Measurements from ENCODE around the gene TARS2.

- TF ChIP-seq NR2C1 (IDR thresholded peaks at IDR 0.05) (no peak), CREB1 (IDR thresholded peaks at IDR 0.05; ENCODE audit: low read depth) (no peak), PBX3 (IDR thresholded peaks at IDR 0.05; ENCODE audit: insufficient replicate concordance, low read depth, low read length) (no peak), GABPA (IDR thresholded peaks at IDR 0.05; ENCODE audit: low read depth) (no peak), FOS (IDR thresholded peaks at IDR 0.05; ENCODE audit: borderline replicate concordance, extremely low read depth, insufficient read length) (no peak), FOXM1 (IDR thresholded peaks at IDR 0.05; ENCODE audit: low read depth, low read length) (no peak)
- TF ChIP-seq, protein P1, sequence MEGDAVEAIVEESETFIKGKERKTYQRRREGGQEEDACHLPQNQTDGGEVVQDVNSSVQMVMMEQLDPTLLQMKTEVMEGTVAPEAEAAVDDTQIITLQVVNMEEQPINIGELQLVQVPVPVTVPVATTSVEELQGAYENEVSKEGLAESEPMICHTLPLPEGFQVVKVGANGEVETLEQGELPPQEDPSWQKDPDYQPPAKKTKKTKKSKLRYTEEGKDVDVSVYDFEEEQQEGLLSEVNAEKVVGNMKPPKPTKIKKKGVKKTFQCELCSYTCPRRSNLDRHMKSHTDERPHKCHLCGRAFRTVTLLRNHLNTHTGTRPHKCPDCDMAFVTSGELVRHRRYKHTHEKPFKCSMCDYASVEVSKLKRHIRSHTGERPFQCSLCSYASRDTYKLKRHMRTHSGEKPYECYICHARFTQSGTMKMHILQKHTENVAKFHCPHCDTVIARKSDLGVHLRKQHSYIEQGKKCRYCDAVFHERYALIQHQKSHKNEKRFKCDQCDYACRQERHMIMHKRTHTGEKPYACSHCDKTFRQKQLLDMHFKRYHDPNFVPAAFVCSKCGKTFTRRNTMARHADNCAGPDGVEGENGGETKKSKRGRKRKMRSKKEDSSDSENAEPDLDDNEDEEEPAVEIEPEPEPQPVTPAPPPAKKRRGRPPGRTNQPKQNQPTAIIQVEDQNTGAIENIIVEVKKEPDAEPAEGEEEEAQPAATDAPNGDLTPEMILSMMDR (IDR thresholded peaks at IDR 0.05 in 2 of 3, conservative IDR thresholded peaks at IDR 0.05 in 1 of 3; ENCODE audit: control insufficient read depth in 2 of 3, extremely low read depth in 1 of 3, insufficient read depth in 1 of 3, low read depth in 3 of 3, low read length in 3 of 3): no peak
- TF ChIP-seq, protein P2, sequence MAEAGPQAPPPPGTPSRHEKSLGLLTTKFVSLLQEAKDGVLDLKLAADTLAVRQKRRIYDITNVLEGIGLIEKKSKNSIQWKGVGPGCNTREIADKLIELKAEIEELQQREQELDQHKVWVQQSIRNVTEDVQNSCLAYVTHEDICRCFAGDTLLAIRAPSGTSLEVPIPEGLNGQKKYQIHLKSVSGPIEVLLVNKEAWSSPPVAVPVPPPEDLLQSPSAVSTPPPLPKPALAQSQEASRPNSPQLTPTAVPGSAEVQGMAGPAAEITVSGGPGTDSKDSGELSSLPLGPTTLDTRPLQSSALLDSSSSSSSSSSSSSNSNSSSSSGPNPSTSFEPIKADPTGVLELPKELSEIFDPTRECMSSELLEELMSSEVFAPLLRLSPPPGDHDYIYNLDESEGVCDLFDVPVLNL (IDR thresholded peaks at IDR 0.05; ENCODE audit: low read depth, low read length): no peak
- TF ChIP-seq, protein P3, sequence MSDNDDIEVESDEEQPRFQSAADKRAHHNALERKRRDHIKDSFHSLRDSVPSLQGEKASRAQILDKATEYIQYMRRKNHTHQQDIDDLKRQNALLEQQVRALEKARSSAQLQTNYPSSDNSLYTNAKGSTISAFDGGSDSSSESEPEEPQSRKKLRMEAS (IDR thresholded peaks at IDR 0.05; ENCODE audit: low read depth, low read length): no peak
Measured at GRCh38 chr1:150469291-150469690, 17.9 kb upstream of the TARS2 start.

All from GM12878 (cell line).